ENCODE data around the gene SLC17A7. TPM values are rescaled to one million over a fixed set of nuclear protein-coding genes. Genes with fewer than 3 reads are reported as not detected.

Gene SLC17A7
- total and polyA plus RNA-seq, 9 of the 15 experiments (the other 6 are each of a cell fraction or from before 2014, with no cell fraction given), result 1.1 to 15.7 (median 2.4) TPM

DNA sequence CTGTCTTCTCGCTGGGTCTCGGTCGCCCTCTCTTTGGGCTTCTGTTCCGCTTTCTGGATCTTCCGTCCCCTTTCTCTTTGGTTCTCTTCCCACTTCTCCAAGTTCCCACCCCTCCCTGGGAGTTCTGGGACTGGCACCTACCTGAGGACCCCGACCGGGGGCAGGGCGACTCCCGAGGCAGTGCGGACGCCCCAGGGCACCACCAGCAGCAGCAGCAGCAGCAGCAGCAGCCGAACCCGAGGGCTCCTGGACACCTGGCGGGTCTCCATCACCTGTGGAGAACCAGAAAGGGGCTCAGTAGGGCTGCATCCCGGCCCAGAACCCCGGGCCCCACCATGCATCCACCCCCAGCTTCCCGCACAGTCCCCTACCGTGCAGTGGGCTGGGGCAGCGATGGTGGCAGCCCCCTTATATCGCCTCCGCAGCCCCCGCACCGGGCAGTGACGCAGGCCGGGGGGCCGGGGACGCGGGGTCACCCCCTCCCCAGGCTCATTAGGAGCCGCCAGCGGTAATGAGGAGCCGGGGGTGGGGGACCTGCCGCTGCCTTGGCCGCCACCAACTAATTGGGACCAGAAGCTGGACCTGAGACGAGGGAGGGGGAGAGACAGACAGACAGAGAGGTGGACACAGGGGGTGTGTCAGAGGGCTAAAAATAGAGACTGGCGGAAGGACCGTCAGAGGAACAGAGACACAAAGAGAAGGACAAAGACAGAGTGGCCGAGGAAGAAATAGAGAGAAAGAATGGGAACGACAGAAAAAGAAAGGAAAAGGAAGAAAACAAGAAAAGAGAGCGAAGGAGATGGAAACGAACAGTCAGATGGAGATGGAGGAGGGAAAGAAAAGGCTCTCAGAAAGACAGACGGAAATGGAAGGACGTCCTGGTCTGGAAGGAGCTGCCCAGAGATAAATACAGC lies 18.0 kb downstream of the SLC17A7 start, which contains the start of gene PTH2 (continued):
- TF ChIP-seq, protein P1, sequence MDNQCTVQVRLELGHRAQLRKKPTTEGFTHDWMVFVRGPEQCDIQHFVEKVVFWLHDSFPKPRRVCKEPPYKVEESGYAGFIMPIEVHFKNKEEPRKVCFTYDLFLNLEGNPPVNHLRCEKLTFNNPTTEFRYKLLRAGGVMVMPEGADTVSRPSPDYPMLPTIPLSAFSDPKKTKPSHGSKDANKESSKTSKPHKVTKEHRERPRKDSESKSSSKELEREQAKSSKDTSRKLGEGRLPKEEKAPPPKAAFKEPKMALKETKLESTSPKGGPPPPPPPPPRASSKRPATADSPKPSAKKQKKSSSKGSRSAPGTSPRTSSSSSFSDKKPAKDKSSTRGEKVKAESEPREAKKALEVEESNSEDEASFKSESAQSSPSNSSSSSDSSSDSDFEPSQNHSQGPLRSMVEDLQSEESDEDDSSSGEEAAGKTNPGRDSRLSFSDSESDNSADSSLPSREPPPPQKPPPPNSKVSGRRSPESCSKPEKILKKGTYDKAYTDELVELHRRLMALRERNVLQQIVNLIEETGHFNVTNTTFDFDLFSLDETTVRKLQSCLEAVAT (IDR thresholded peaks at IDR 0.05), result peak; percentile 62 to 70; a peak in 2 of 4 replicates
- peak; percentile 30; the same call in 1 of the 2 replicates for TF ChIP-seq SUPT5H (IDR thresholded peaks at IDR 0.05)
- TF ChIP-seq FOXK2 (conservative IDR thresholded peaks at IDR 0.05 in 1 of 2, IDR thresholded peaks at IDR 0.05 in 1 of 2; ENCODE audit: low read depth in 2 of 2), result peak in 1 of 2 experiments; percentile 56; a peak in 1 of 4 replicates
- 0 out of 4 replicates have a peak, but pooled peaks of 1 of the 2 experiments have one; percentile 13 for TF ChIP-seq TRIM24 (IDR thresholded peaks at IDR 0.05)
- TF ChIP-seq ZNF146 (CRISPR knock-in tag; IDR thresholded peaks at IDR 0.05; ENCODE audit: unreplicated experiment), result no peak
- peak; percentile 36 for TF ChIP-seq BRD9 (IDR thresholded peaks at IDR 0.05; ENCODE audit: low read depth, partially characterized antibody)
- TF ChIP-seq HDGF (IDR thresholded peaks at IDR 0.05), result 0 out of 2 replicates have a peak, but pooled peaks have one; percentile 51
- 0 out of 2 replicates have a peak, but pooled peaks have one; percentile 29 for TF ChIP-seq SMAD4 (CRISPR knock-in tag; conservative IDR thresholded peaks at IDR 0.05)
- TF ChIP-seq MTA2 (IDR thresholded peaks at IDR 0.05; ENCODE audit: low read depth), result peak; percentile 35; the same call in 1 of the 2 replicates
- TF ChIP-seq, protein P2, sequence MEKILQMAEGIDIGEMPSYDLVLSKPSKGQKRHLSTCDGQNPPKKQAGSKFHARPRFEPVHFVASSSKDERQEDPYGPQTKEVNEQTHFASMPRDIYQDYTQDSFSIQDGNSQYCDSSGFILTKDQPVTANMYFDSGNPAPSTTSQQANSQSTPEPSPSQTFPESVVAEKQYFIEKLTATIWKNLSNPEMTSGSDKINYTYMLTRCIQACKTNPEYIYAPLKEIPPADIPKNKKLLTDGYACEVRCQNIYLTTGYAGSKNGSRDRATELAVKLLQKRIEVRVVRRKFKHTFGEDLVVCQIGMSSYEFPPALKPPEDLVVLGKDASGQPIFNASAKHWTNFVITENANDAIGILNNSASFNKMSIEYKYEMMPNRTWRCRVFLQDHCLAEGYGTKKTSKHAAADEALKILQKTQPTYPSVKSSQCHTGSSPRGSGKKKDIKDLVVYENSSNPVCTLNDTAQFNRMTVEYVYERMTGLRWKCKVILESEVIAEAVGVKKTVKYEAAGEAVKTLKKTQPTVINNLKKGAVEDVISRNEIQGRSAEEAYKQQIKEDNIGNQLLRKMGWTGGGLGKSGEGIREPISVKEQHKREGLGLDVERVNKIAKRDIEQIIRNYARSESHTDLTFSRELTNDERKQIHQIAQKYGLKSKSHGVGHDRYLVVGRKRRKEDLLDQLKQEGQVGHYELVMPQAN (IDR thresholded peaks at IDR 0.05; ENCODE audit: borderline replicate concordance), result 0 out of 2 replicates have a peak, but pooled peaks have one; percentile 31
- TF ChIP-seq NCOA1 (IDR thresholded peaks at IDR 0.05; ENCODE audit: low read depth), result peak; percentile 43; the same call in 1 of the 2 replicates
- peak; percentile 93 for TF ChIP-seq ZNF512 (tag; IDR thresholded peaks at IDR 0.05)
- peak; percentile 64; the same call in 1 of the 2 replicates for TF ChIP-seq MIER1 (IDR thresholded peaks at IDR 0.05; ENCODE audit: low read depth)
- no peak for TF ChIP-seq STAT5B (CRISPR knock-in tag; IDR thresholded peaks at IDR 0.05)
